C1 segment of cervical spinal cord (tissue), 14 donors: ENCODE results near the gene MRFAP1L1.
"Not testable (repeated sequence)": the region's sequence is repeated elsewhere in the genome, so short reads cannot be mapped to it uniquely, and the experiment has no call there.

ENCODE experiments used
- DNase-seq, 14 donors: peaks; one replicate each; lab custom pipeline; 2025; lab: John Stamatoyannopoulos, UW

MRFAP1L1 gene

GRCh38 chr4:6689506-6689960 is 20.1 kb downstream of the MRFAP1L1 start:
- no peak for DNase-seq

DNA sequence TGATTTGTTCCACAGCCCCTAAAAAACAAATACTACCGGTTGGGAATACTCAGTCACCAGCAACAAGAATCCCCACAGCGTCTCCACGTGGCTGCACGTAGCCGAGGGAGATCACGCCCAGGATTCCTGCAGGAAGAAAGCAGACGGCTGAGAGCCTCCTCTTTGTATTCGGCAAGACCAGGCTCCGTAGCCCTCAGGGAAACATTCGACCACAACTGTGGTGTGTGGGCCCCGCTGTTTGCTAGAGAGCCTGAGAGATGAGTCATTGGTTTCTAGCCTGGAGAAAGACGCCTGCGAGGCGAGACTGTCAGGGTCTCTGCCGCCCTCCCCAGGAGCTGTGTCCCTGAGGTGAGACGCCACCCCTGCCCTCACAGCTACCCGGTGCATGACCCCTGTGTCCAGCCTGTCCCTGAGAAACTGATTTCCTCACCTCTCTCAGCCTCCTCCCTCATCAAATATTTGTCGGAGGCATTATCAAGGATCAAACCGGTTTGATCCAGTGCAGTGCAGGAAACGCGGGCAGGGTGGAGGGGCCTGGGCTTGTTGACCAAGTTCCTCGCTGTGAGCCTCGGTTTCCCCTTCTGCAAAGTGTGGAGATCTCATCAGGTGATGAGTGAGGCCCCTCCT is 20.7 kb downstream of the MRFAP1L1 start:
- DNase-seq, result no peak

GRCh38 chr4:6687947-6688878 is 21.5 kb downstream of the MRFAP1L1 start:
- no peak for DNase-seq

- no peak for DNase-seq
These were observed 23.4 kb downstream of the MRFAP1L1 start for GRCh38 chr4:6686104-6686787.

GRCh38 chr4:6684656-6685055 is 25.0 kb downstream of the MRFAP1L1 start:
- no peak for DNase-seq

- DNase-seq, result no peak
These were observed 26.6 kb downstream of the MRFAP1L1 start for GRCh38 chr4:6682862-6683590.

- no peak for DNase-seq
These were observed 28.5 kb downstream of the MRFAP1L1 start for GRCh38 chr4:6681191-6681590.

GRCh38 chr4:6680372-6681034 is 29.2 kb downstream of the MRFAP1L1 start:
- no peak for DNase-seq

DNA sequence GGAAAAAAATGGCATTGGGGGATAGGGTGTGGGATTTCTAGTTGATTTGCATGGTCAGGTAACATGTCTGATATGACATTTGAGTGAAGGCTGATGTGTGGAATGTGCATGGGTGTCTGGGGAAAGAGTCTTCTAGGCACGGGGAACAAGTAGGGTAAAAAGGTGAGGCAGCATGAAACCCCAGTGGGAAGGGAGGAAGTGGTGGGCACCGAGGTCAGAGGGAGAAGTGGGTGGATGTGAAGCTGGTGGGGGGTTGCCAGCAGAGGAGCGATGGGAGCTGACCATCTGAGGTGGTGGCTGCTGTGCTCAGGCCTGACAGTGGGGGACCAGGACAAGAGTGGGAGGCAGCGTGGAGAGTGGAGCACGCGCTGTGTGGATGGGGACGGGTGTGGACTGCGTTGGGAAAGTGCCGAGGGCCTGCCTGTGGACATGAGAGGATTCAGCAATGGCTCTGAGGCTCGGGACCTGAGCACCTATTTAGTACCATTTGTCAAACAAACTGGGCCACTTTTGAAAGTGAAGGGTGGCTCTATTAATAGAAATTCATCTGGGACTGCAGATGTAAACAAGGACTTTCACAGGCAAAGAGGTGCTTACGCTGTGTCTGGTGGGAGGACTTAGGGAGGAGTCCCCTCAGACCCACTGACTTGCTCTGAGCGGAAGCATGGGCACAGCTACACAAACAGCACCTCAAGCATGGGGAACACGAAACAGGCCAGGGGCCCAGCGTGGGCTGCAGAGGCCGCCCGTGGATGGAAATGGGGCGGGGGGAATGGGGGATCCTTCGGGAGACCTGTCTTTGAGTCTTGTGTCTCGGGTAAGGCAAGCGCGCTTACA is 32.7 kb downstream of the MRFAP1L1 start:
- no peak for DNase-seq

DNA sequence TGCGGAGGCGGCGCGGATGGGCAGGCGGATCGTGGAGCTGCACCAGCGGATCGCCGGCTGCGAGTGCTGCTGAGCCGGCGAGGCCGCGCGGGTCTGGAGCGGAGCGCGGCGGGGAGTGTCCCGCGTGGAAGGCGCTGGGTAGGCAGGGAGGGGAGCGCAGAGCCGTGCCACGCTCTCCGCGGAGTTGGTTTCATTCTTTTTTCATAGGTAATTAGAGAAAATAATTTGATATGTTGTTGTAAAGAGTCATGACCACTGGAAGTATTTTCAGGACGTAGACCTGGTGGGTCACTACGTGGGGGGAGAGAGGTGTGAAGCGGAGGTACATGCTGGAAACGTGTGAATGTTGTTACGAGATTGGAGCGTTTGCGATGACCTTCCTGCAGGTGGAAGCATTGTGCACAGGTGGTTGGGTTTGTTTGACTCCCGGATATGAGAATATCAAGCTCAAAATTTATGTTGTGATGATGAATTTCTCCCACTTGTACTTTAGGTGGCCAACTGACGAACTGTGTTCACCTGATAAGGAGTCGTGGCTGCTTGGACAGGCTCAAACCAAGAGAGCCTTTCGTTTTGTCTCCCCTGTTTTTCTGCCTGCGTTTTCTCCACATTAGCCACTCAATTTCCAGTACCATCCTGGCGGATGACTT is 35.0 kb downstream of the MRFAP1L1 start:
- DNase-seq, result peak in 1 of 14 donors; percentile 44

- peak; percentile 66 to 96 (median 92) for DNase-seq
These were observed 35.8 kb downstream of the MRFAP1L1 start for GRCh38 chr4:6673660-6674499.

GRCh38 chr4:6673191-6673659 is 36.4 kb downstream of the MRFAP1L1 start:
- peak in 2 of 14 donors; percentile 40 to 65 for DNase-seq

DNA sequence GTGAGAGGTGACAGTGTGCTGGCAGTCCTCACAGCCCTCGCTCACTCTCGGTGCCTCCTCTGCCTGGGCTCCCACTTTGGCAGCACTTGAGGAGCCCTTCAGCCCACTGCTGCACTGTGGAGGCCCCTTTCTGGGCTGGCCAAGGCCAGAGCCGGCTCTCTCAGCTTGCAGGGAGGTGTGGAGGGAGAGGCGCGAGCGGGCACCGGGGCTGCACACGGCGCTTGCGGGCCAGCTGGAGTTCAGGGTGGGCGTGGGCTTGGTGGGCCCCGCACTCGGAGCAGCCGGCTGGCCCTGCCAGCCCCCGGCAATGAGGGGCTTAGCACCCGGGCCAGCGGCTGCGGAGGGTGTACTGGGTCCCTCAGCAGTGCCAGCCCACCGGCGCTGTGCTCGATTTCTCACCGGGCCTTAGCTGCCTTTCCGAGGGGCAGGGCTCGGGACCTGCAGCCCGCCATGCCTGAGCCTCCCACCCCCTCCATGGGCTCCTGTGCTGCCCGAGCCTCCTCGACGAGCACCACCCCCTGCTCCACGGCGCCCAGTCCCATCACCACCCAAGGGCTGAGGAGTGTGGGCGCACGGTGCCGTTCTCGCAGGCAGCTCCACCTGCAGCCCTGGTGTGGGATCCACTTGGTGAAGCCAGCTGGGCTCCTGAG is 37.0 kb downstream of the MRFAP1L1 start:
- not testable (repeated sequence) for DNase-seq

- DNase-seq, result no peak
These were observed 37.5 kb downstream of the MRFAP1L1 start for GRCh38 chr4:6672131-6672530.

- DNase-seq, result no peak
These were observed 38.0 kb downstream of the MRFAP1L1 start for GRCh38 chr4:6671648-6672047.

DNA sequence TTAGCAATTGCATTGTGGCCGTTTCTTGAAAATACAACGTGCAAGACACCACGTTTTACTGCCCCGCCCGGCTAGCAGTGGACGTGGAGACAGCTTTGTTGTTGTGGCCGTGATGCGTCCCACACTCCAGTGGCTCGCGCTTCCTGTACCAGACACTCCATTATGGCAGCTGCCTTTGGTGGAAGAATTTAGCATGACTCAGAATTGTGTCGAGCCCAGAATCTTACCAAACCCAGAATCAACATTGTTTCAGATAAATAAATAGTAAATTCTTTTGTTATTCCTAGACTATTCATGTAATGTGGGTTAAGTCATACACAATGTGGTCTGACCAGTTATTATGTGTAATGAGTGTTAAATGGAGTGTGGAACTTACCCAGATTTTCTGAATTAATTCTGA is 41.3 kb downstream of the MRFAP1L1 start:
- no peak for DNase-seq

DNA sequence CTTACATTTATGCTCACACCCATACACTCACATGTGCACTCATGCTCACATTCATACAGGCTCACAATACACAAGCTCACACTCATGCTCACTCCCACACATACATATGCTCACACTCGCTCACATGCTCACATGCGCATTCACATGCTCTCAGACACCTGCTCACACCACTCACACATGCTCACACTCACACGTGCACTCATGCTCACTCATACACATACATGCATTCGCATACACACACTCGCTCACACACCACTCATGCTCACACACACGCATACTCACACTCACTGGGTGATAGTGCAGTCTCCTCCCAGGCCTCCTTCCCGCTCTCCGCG is 44.4 kb downstream of the MRFAP1L1 start:
- no peak for DNase-seq
